ENCODE results near the gene CAMK2N1. TPM values are rescaled to one million over a fixed set of nuclear protein-coding genes. Genes with fewer than 3 reads are reported as not detected.

Gene CAMK2N1
- total RNA-seq, 1 experiment from 2014 or later, result 0.41 TPM

GRCh38 chr1:20454004-20454403 is 32.0 kb downstream of the CAMK2N1 start:
- TF ChIP-seq EZH2 (IDR thresholded peaks at IDR 0.05; ENCODE audit: borderline replicate concordance, low read depth, low read length, poor library complexity, severe bottlenecking) (no peak), CTCF (conservative IDR thresholded peaks at IDR 0.05; ENCODE audit: low read depth, low read length) (no peak)
- H3K4me1 ChIP-seq (ENCODE audit: insufficient read depth, low read length, poor library complexity, severe bottlenecking), result no peaks in the 10 kb centered on the region
- BruUV-seq (replicated peaks), result no TSS peak
- no peak overlapping the region for H3K27ac ChIP-seq (ENCODE audit: low read depth, low read length, poor library complexity, severe bottlenecking)
- no peaks in the 10 kb centered on the region for H3K9me3 ChIP-seq (ENCODE audit: low read depth, low read length, poor library complexity, severe bottlenecking)
- ChIA-PET POLR2A (ENCODE audit: low non-redundant PET) (no interaction called here), CTCF (no interaction called here)
- H3K36me3 ChIP-seq (ENCODE audit: insufficient read depth, low read length, poor library complexity, severe bottlenecking), result no peaks in the 10 kb centered on the region
- no peak for DNase-seq (ENCODE audit: low spot score)
- H3K27me3 ChIP-seq (replicated peaks; ENCODE audit: insufficient read depth, low read depth, low read length, poor library complexity), result peaks cover 27% of the 10 kb centered on the region
- intact Hi-C loops (cut with micrococcal nuclease; ENCODE audit: unreplicated experiment), result no loop called here
- no peak overlapping the region for H3K4me3 ChIP-seq (ENCODE audit: low read depth, low read length, poor library complexity, severe bottlenecking)

- H3K27ac ChIP-seq (ENCODE audit: low read depth, low read length, poor library complexity, severe bottlenecking), result no peak overlapping the region
- POLR2A ChIA-PET (ENCODE audit: low non-redundant PET), result no interaction called here
- peaks cover 29% of the 10 kb centered on the region for H3K27me3 ChIP-seq (replicated peaks; ENCODE audit: insufficient read depth, low read depth, low read length, poor library complexity)
- CTCF ChIA-PET, result no interaction called here
- H3K4me3 ChIP-seq (ENCODE audit: low read depth, low read length, poor library complexity, severe bottlenecking), result no peak overlapping the region
- H3K9me3 ChIP-seq (ENCODE audit: low read depth, low read length, poor library complexity, severe bottlenecking), result no peaks in the 10 kb centered on the region
- H3K4me1 ChIP-seq (ENCODE audit: insufficient read depth, low read length, poor library complexity, severe bottlenecking), result no peaks in the 10 kb centered on the region
- BruUV-seq (replicated peaks), result no TSS peak
- TF ChIP-seq EZH2 (IDR thresholded peaks at IDR 0.05; ENCODE audit: borderline replicate concordance, low read depth, low read length, poor library complexity, severe bottlenecking), result no peak
- no peak for TF ChIP-seq CTCF (conservative IDR thresholded peaks at IDR 0.05; ENCODE audit: low read depth, low read length)
- H3K36me3 ChIP-seq (ENCODE audit: insufficient read depth, low read length, poor library complexity, severe bottlenecking), result no peaks in the 10 kb centered on the region
- peak; percentile 19 for DNase-seq (ENCODE audit: low spot score)
- intact Hi-C loops (cut with micrococcal nuclease; ENCODE audit: unreplicated experiment), result no loop called here
Measured at GRCh38 chr1:20449735-20450311, 36.2 kb downstream of the CAMK2N1 start.

GRCh38 chr1:20448671-20449071 is 37.3 kb downstream of the CAMK2N1 start:
- Histone ChIP-seq H3K4me3 (ENCODE audit: low read depth, low read length, poor library complexity, severe bottlenecking) (no peak overlapping the region), H3K27me3 (replicated peaks; ENCODE audit: insufficient read depth, low read depth, low read length, poor library complexity) (peaks cover 29% of the 10 kb centered on the region), H3K36me3 (ENCODE audit: insufficient read depth, low read length, poor library complexity, severe bottlenecking) (no peaks in the 10 kb centered on the region), H3K4me1 (ENCODE audit: insufficient read depth, low read length, poor library complexity, severe bottlenecking) (no peaks in the 10 kb centered on the region), H3K27ac (ENCODE audit: low read depth, low read length, poor library complexity, severe bottlenecking) (no peak overlapping the region), H3K9me3 (ENCODE audit: low read depth, low read length, poor library complexity, severe bottlenecking) (no peaks in the 10 kb centered on the region)
- BruUV-seq (replicated peaks), result no TSS peak
- TF ChIP-seq EZH2 (IDR thresholded peaks at IDR 0.05; ENCODE audit: borderline replicate concordance, low read depth, low read length, poor library complexity, severe bottlenecking) (no peak), CTCF (conservative IDR thresholded peaks at IDR 0.05; ENCODE audit: low read depth, low read length) (no peak)
- ChIA-PET CTCF (interaction anchor here (0.7 kb wide), 1 partner anchor 87 kb away, joined by 5 read pairs; no protein-coding TSS in a partner anchor), POLR2A (ENCODE audit: low non-redundant PET) (no interaction called here)
- intact Hi-C loops (cut with micrococcal nuclease; ENCODE audit: unreplicated experiment), result no loop called here
- DNase-seq (ENCODE audit: low spot score), result no peak
